ENCODE data around the gene CAV1.
"Not testable (repeated sequence)": the region's sequence is repeated elsewhere in the genome, so short reads cannot be mapped to it uniquely, and the experiment has no call there.

Gene CAV1

DNA sequence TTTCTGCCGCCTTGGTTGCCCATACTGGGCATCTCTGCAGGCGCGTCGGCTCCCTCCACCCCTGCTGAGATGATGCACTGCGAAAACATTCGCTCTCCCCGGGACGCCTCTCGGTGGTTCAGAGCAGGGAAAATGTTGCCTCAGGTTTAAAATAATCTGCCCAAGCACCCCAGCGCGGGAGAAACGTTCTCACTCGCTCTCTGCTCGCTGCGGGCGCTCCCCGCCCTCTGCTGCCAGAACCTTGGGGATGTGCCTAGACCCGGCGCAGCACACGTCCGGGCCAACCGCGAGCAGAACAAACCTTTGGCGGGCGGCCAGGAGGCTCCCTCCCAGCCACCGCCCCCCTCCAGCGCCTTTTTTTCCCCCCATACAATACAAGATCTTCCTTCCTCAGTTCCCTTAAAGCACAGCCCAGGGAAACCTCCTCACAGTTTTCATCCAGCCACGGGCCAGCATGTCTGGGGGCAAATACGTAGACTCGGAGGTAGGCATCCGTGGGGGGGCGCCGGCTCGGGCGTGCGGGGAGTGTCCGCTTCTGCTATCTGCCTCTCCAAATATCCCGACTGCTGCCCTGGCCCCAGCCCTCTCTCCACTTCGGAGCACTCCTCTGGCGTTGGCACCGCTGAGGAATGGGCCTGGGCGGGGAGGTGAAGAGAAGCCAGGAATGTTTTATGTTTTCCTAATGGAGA, at the start of gene CAV1:
Gene CAV1, plus strand, starts transcription at position 428 of the 689 bp plus-strand sequence. Its CDS starts 27 bp downstream, at position 455.
- DNase-seq (ENCODE audit: low read depth) = no peak

GRCh38 chr7:116477625-116478024, 47.2 kb upstream of the CAV1 start:
- DNase-seq (ENCODE audit: low read depth) = no peak

DNA sequence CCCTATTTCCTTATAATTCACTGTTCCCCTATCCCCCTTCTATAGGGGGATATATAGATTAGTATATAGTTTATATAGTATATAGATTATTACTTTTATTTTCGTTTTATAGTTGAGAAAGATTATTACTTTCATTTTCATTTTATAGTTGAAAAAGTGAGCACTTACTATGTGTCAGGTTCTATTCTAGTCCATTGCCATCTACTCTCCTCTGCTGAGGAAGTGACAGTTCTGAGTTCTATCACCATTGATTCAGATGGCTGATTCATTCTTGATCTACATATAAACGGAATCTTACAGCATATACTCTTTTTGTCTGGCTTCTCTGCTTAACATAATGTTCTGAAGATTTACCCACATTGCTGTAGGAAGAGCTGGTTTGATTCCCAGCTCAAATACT, 46.0 kb upstream of the CAV1 start:
- no peak for DNase-seq (ENCODE audit: low read depth)

GRCh38 chr7:116483271-116483942, 41.4 kb upstream of the CAV1 start:
- DNase-seq (ENCODE audit: low read depth) = no peak

- not testable (repeated sequence) for DNase-seq (ENCODE audit: low read depth)
Observed at GRCh38 chr7:116484389-116484788, 40.4 kb upstream of the CAV1 start.

DNA sequence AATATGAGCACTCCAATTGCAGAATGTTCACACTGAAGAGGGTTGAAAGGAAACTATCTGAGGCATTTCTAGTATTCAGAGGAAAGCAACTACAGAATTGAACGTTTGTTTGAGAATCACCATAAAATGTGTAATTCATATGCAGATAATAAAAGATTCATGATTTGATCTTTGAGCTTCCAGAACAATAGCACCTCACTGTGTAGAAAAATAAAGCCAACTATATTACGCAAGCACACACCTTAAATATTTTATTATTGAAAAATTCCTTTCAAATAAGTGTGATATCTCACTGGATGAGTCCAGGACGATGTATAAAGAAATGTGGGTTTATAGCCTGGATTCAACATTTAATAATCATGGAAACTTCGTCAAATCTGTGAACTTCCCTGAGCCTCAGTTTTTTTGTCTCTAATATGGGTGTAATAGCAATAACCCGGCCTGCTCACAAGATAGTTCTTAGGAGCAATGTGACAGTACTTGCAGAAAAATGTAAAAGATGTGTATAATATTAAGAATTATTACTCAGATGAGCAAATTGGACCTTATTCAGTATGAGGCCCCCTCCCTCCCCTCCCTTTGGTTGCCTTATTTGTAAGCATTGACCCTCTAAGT, 36.8 kb upstream of the CAV1 start:
- DNase-seq (ENCODE audit: low read depth) = no peak

DNA sequence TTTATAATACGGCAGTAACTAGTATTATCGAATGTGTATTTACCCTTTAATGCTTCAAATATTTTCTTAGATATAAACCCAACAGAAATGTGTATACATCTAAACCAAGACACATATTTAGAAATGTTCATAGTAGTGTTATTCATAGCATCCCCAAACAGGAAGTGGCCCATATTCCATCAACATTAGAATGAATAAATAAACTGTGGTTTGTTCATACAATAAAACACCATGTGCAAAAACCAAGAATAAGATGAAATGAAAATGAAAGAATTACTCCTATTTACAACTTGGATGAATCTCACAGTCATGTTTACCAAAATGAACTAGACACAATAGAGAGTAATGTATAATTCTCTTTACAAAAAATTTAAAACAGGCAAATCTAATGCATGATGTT, 34.5 kb upstream of the CAV1 start:
- no peak for DNase-seq (ENCODE audit: low read depth)

- DNase-seq (ENCODE audit: low read depth) = no peak
Observed at GRCh38 chr7:116491887-116492653, 32.8 kb upstream of the CAV1 start.

DNA sequence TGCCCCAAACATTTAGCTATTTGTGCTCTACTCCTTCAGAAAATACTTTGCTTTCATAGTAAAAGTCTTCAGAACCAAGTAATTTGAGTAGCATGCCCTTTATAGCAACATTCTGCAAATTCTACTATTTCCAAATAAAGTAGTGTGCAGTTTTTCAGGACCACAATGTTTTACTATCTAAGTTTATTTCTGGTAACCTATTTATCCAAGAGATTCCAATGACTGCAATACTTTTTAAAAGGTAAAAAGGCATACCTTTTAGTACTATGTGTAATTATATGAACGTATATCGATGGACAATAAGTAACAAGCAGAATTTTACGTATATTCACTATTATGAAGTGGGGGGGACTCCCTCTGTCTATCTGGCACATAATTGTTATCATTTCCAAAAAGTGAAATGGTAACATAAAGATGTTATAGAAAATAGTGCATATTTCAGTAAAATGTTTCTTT, 32.2 kb upstream of the CAV1 start:
- DNase-seq (ENCODE audit: low read depth) = no peak

DNA sequence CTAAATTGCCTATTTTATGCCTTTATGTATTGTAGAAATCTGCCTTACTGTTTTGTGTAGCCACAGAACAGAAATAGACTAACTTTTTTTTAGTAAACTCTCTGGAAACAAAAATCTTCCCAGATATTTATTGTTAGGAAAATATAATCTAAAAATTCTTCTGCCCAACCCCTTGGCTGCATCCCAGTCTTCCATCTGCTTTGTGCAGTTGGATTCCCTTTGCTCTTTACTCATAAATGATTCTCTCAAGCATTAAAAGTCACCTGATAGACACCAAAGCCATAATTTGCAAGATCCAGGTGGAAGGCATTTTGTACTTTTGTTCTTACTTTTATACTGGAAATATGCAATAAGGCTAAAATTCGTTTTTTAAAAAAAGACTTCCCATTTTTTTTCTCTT, 31.4 kb upstream of the CAV1 start:
- no peak for DNase-seq (ENCODE audit: low read depth)

- no peak for DNase-seq (ENCODE audit: low read depth)
Observed at GRCh38 chr7:116494472-116494871, 30.4 kb upstream of the CAV1 start.

DNA sequence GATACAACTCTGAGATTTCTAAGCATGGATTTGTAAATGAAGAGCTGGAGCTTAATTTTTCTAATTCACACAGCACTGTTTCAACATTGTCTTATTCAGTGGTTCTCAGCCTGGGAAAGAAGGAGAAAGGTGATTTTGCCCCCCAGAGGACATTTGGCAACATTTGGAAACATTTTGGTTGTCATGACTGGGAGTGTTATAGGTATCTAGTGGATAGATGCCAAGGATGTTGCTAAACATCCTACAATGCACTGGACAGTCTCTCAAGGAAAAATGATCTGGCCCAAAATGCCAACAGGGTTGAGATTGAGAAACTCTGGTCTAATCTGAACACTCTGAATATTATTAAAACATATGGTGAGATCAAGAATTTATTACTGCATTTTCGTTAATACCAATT, 29.1 kb upstream of the CAV1 start:
- no peak for DNase-seq (ENCODE audit: low read depth)

GRCh38 chr7:116496653-116497052, 28.2 kb upstream of the CAV1 start:
- no peak for DNase-seq (ENCODE audit: low read depth)

DNA sequence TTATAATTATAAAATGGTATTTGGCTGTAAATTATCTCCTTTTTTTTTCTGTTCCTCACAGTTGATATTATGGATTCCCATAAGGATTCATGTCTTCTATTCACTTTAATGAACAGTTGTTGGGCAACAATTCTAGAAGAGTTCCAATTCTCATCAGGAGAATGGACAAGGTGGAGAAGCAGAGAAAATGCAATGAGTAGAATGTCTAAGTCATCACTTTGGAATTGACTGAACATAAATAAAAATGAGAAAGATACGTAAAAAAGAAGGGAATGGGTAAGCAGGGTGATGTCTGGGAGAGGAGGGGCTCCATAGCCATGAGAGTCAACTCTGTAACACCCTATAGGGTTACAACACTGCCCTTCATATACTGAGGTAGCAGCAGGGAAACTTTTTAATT, 27.1 kb upstream of the CAV1 start:
- no peak for DNase-seq (ENCODE audit: low read depth)

GRCh38 chr7:116499168-116500077, 25.4 kb upstream of the CAV1 start, which contains the start of gene CAV2:
Gene CAV2 (plus strand): TSS chr7:116499738. CDS start chr7:116499782, 44 bp downstream.
- no peak for DNase-seq (ENCODE audit: low read depth)

DNA sequence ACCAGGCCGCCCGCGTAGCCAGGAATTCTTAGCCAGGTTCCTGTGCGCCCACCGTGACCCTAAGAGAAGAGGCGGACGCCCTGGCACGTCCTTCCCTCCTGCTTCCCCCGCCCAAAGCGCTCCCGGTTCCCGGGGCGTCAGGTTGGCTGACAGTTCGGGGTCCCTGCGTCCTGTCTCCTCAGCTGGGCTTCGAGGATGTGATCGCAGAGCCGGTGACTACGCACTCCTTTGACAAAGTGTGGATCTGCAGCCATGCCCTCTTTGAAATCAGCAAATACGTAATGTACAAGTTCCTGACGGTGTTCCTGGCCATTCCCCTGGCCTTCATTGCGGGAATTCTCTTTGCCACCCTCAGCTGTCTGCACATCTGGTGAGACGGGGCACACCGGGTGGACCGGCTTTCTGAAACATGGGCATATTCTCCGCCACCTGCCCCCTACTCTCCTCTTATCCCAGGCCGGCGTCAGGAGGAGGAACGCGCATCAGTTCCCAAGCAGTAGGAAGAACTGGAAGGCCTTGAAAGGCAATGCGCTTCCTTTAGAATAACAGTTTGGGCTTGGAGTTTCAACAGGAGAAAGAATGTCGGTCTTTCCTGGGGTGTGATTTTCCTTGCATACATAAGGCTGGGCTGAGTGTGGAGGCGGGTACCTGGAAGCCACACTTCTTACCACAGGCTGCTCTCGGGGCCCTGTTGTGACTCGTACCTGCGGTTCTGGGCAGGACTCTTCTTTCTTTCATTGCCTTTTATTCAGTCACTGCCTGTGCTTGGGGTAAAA, 24.6 kb upstream of the CAV1 start:
- no peak for DNase-seq (ENCODE audit: low read depth)

- no peak for DNase-seq (ENCODE audit: low read depth)
Observed at GRCh38 chr7:116501425-116502167, 23.2 kb upstream of the CAV1 start.

DNA sequence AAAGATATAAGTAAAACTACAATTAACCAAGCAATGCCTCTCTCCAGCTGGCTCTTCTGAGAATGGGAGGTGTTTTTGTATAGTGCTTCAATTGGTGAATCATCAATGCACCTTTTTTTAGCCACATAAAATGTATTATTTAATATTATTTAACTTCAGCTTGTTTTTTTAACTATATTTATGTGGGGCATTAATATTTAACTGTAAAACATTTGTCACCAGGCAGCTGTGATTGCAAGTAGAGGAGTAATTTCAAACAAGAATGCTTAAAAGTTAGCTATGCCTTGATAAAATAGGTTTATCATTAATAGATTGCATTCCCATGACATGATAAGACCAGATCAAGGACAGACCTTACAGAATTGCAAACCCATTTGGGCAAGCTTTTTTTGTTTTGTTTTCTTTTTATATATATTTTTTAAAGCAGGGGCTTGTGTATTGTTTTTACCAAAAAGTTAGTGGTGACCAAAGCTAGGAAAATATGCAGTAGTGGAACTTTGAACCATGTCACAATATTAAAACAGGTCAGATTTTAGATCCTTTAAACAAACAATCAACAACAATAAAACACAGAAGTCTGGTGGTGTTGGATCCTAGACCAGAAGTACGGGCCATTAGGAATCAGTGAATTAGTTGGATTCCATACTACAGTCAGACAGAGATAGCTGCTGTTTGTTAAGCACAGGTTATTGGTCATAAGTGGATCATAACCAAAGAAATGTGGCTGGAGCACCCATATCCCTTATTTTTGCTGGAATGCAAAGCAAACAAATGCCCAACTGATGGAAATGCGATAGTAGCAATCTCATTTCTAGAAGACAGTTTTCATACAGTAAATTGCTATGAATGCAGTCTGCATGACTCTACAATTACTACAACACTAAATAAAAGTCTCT, 22.4 kb upstream of the CAV1 start:
- no peak for DNase-seq (ENCODE audit: low read depth)

DNA sequence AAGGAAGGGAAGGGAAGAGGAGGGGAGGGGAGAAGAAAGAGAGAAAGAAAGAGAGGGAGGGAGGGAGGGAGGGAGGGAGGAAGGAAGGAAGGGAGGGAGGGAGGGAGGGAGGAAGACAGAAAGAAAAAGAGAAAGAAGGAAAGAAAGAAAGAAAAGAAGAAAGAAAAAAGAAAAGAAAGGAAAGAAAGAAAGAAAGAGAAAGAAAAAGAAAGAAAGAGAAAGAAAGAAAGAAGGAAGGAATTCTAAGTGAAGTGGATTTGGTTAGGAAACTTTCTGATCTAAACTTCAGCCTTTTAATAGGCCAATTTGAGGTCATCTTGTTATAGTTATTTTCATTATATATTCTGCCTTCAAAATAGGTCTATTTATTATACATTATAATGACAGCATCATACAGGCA, 21.0 kb upstream of the CAV1 start:
- DNase-seq (ENCODE audit: low read depth) = no peak

Measured in stimulated activated CD8-positive, alpha-beta memory T cell treated with anti-CD3 and anti-CD28 coated beads, Interleukin-4, amount 100 ng/mL, for 24 hours (primary cell).